ENCODE data around the gene SNRNP200. TPM values are rescaled to one million over a fixed set of nuclear protein-coding genes. Genes with fewer than 3 reads are reported as not detected.

The SNRNP200 gene
- polyA plus RNA-seq, 1 donor (not counting 4 experiments of a cell fraction or from before 2014, with no cell fraction given): 78.4 TPM

- no peak for DNase-seq (ENCODE audit: low read depth, low spot score)
- Histone ChIP-seq H3K4me2 (ENCODE audit: control insufficient read depth, extremely low read depth, insufficient read depth, low read depth, low read length) (peak overlapping the region; percentile 9), H3K4me1 (ENCODE audit: control insufficient read depth, extremely low read depth, insufficient read depth, low read length) (peaks cover 31% of the 10 kb centered on the region), H3K4me3 (ENCODE audit: control insufficient read depth in 2 of 3, extremely low read depth in 1 of 3, insufficient read depth in 2 of 3, low read depth in 1 of 3, low read length in 3 of 3) (no peak overlapping the region), H3K9ac (ENCODE audit: control insufficient read depth, extremely low read depth, insufficient read depth, low read length) (no peak overlapping the region), H2AFZ (ENCODE audit: control insufficient read depth, low read length) (no peak overlapping the region), H3K79me2 (ENCODE audit: control insufficient read depth, insufficient read depth, low read length) (peaks cover 67% of the 10 kb centered on the region), H3K27ac (ENCODE audit: control insufficient read depth, insufficient read depth, low read length) (peak overlapping the region; percentile 36), H3K36me3 (ENCODE audit: control insufficient read depth in 2 of 2, extremely low read depth in 1 of 2, insufficient read depth in 2 of 2, low read length in 2 of 2) (peaks cover 11 to 12% of the 10 kb centered on the region in 2 experiments), H3K9me1 (ENCODE audit: control insufficient read depth, extremely low read depth, insufficient read depth, low read length) (no peaks in the 10 kb centered on the region), H3K9me3 (ENCODE audit: control insufficient read depth, low read depth, low read length) (no peaks in the 10 kb centered on the region), H3K27me3 (ENCODE audit: control insufficient read depth, extremely low read depth, insufficient read depth, low read length) (no peaks in the 10 kb centered on the region), H4K20me1 (ENCODE audit: control insufficient read depth, extremely low read depth, insufficient read depth, low read length) (peaks cover 8% of the 10 kb centered on the region)
- dilution Hi-C loops (cut with MboI; ENCODE audit: extremely low pct_ligation_motif_present, low sequenced_read_pairs): no loop called here
- no peak for TF ChIP-seq EZH2 (IDR thresholded peaks at IDR 0.05; ENCODE audit: low read length)
- peak; percentile 8 to 46 (median 32) for TF ChIP-seq CTCF (optimal IDR thresholded peaks at IDR 0.05 in 1 of 3, IDR thresholded peaks at IDR 0.05 in 1 of 3, conservative IDR thresholded peaks at IDR 0.05 in 1 of 3; ENCODE audit: extremely low read depth in 1 of 3, insufficient read depth in 2 of 3, low read length in 3 of 3)
- FAIRE-seq: peak; percentile 61
Observed at GRCh38 chr2:96260387-96261260, 44.7 kb downstream of the SNRNP200 start.

- H3K27me3 ChIP-seq (ENCODE audit: control insufficient read depth, extremely low read depth, insufficient read depth, low read length): no peaks in the 10 kb centered on the region
- H3K27ac ChIP-seq (ENCODE audit: control insufficient read depth, insufficient read depth, low read length): no peak overlapping the region
Observed at GRCh38 chr2:96259497-96259921, 45.8 kb downstream of the SNRNP200 start.

More at GRCh38 chr2:96259497-96259921, 45.8 kb downstream of the SNRNP200 start:
- Histone ChIP-seq H3K4me2 (ENCODE audit: control insufficient read depth, extremely low read depth, insufficient read depth, low read depth, low read length) (no peak overlapping the region), H3K9ac (ENCODE audit: control insufficient read depth, extremely low read depth, insufficient read depth, low read length) (no peak overlapping the region), H3K9me3 (ENCODE audit: control insufficient read depth, low read depth, low read length) (no peaks in the 10 kb centered on the region), H3K4me1 (ENCODE audit: control insufficient read depth, extremely low read depth, insufficient read depth, low read length) (peaks cover 27% of the 10 kb centered on the region), H3K9me1 (ENCODE audit: control insufficient read depth, extremely low read depth, insufficient read depth, low read length) (no peaks in the 10 kb centered on the region), H4K20me1 (ENCODE audit: control insufficient read depth, extremely low read depth, insufficient read depth, low read length) (peaks cover 8% of the 10 kb centered on the region), H3K36me3 (ENCODE audit: control insufficient read depth in 2 of 2, extremely low read depth in 1 of 2, insufficient read depth in 2 of 2, low read length in 2 of 2) (peaks cover 19 to 20% of the 10 kb centered on the region in 2 experiments), H3K79me2 (ENCODE audit: control insufficient read depth, insufficient read depth, low read length) (peaks cover 56% of the 10 kb centered on the region), H3K4me3 (ENCODE audit: control insufficient read depth in 2 of 3, extremely low read depth in 1 of 3, insufficient read depth in 2 of 3, low read depth in 1 of 3, low read length in 3 of 3) (no peak overlapping the region), H2AFZ (ENCODE audit: control insufficient read depth, low read length) (no peak overlapping the region)
- no peak for TF ChIP-seq EZH2 (IDR thresholded peaks at IDR 0.05; ENCODE audit: low read length)
- TF ChIP-seq CTCF (optimal IDR thresholded peaks at IDR 0.05 in 1 of 3, IDR thresholded peaks at IDR 0.05 in 1 of 3, conservative IDR thresholded peaks at IDR 0.05 in 1 of 3; ENCODE audit: extremely low read depth in 1 of 3, insufficient read depth in 2 of 3, low read length in 3 of 3): no peak
- dilution Hi-C loops (cut with MboI; ENCODE audit: extremely low pct_ligation_motif_present, low sequenced_read_pairs): no loop called here
- DNase-seq (ENCODE audit: low read depth, low spot score) (no peak), FAIRE-seq (no peak)
